Erythroblast (primary cell): ENCODE data around the gene PTCH1.

Experiments
- GATA1 ChIP-seq: IDR thresholded peaks from 2 replicates; pipeline ENCODE4 v1.6.1; 2011; ENCODE audit warnings: low read depth, mild to moderate bottlenecking, control low read depth, low read length, moderate library complexity
- POLR2A ChIP-seq: IDR thresholded peaks from 2 replicates; pipeline ENCODE4 v1.6.1; 2011; ENCODE audit warnings: mild to moderate bottlenecking, low read length

DNA sequence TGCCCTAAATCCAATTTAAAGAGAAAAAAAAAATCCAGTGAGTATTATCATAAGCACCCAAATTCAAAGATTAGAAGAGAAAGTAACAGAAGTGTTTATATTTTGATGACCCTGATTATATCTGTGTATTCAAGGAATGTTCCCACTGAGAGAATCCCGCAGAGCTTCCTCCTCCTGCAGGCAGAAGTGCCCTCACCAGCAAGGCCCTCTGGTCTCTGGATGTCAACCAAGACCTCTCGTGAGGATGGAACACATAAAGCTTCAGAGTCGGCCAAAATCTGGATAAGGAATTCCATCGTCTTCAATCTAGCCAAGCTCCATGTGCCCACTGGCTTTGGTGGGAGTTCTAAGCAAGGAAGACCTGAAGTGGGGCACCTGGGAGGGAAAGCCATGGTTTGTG is 18.1 kb downstream of the PTCH1 start:
- TF ChIP-seq POLR2A = no peak
- no peak for TF ChIP-seq GATA1
